ENCODE data around the gene AMOTL1. TPM values are rescaled to one million over a fixed set of nuclear protein-coding genes. Genes with fewer than 3 reads are reported as not detected.

The AMOTL1 gene
- total and polyA plus RNA-seq, 2 of the 8 experiments (the other 6 are each of a cell fraction or from before 2014, with no cell fraction given), result 9.0 to 27.6 TPM

GRCh38 chr11:94825031-94825430, 56.9 kb downstream of the AMOTL1 start (continued):
- TF ChIP-seq POLR2AphosphoS5 (IDR thresholded peaks at IDR 0.05; ENCODE audit: low read depth, low read length) (no peak), MAFK (IDR thresholded peaks at IDR 0.05; ENCODE audit: low read depth, low read length) (no peak)
